CD4-positive, alpha-beta T cell (primary cell): ENCODE measurements around the gene R3HDM2. TPM values are rescaled to one million over a fixed set of nuclear protein-coding genes. Genes with fewer than 3 reads are reported as not detected.

Experiments used
- ATAC-seq: fragments of 200-7000 bp; cut with Tn5 transposase; one replicate; pipeline ENCODE4 v1.10.0; 2022; ENCODE audit warnings: mild to moderate bottlenecking; ENCODE audit not compliant: poor library complexity
- CTCF ChIA-PET: fragments of 350-600 bp; sonication (Branson Sonifier 250); formaldehyde crosslinking; loops from one replicate; lab custom pipeline; 2021; ENCODE audit warnings: antibody characterized with exemption, inconsistent platforms; lab: Charles Lee
- POLR2A ChIA-PET: fragments of 350-600 bp; sonication (Branson Sonifier 250); formaldehyde crosslinking; loops from one replicate; lab custom pipeline; 2021; ENCODE audit warnings: antibody characterized with exemption, inconsistent platforms; lab: Charles Lee
- DNase-seq, 14 experiments: peaks; one replicate each; pipeline ENCODE4 v3.0.0-alpha.2; 2013 to 2020; ENCODE audit warnings: mixed read lengths in 2 of 14
- H3K27ac ChIP-seq, 2 donors: one replicate each; pipeline versions ENCODE4 v1.5.1 to v1.7.0; 2013; ENCODE audit warnings: low read length in 2 of 2, low read depth in 1 of 2, mild to moderate bottlenecking in 1 of 2
- H3K27me3 ChIP-seq, 2 experiments: 1 replicate in 1 of 2; 2 replicates in 1 of 2; pipeline versions ENCODE4 v1.6.1 to v1.7.0; 2013; ENCODE audit warnings: low read length in 2 of 2, control low read depth in 1 of 2, mild to moderate bottlenecking in 1 of 2, moderate library complexity in 1 of 2; ENCODE audit not compliant: insufficient read depth in 2 of 2, control insufficient read depth in 1 of 2
- H3K36me3 ChIP-seq: one replicate; pipeline ENCODE4 v1.6.1; 2013; ENCODE audit warnings: low read length, control low read depth; ENCODE audit not compliant: insufficient read depth
- H3K4me1 ChIP-seq: one replicate; pipeline ENCODE4 v1.6.1; 2013; ENCODE audit warnings: low read length, control low read depth; ENCODE audit not compliant: insufficient read depth
- H3K4me3 ChIP-seq: one replicate; pipeline ENCODE4 v1.5.1; 2013; ENCODE audit warnings: mild to moderate bottlenecking, low read length, moderate library complexity
- H3K9me3 ChIP-seq, 2 experiments: 1 replicate in 1 of 2; 2 replicates in 1 of 2; pipeline versions ENCODE4 v1.6.1 to v1.7.0; 2013; ENCODE audit warnings: low read length in 2 of 2, mild to moderate bottlenecking in 2 of 2, control low read depth in 1 of 2, moderate library complexity in 1 of 2; ENCODE audit not compliant: control insufficient read depth in 1 of 2, insufficient read depth in 1 of 2
- H3K27ac Mint-ChIP-seq: one replicate; pipeline ENCODE4 v1.8.0; 2020; ENCODE audit warnings: mixed read lengths
- H3K27me3 Mint-ChIP-seq: one replicate; pipeline ENCODE4 v1.8.0; 2021; ENCODE audit warnings: mixed read lengths
- H3K36me3 Mint-ChIP-seq: one replicate; pipeline ENCODE4 v1.8.0; 2021; ENCODE audit warnings: low read depth, mixed read lengths
- H3K4me1 Mint-ChIP-seq: one replicate; pipeline ENCODE4 v1.8.0; 2021; ENCODE audit warnings: low read depth, mixed read lengths
- H3K4me3 Mint-ChIP-seq: one replicate; pipeline ENCODE4 v1.8.0; 2020; ENCODE audit warnings: mild to moderate bottlenecking, mixed read lengths
- H3K9me3 Mint-ChIP-seq: one replicate; pipeline ENCODE4 v1.8.0; 2020; ENCODE audit warnings: mixed read lengths
- CTCF ChIP-seq: fragments of 200-600 bp; IDR thresholded peaks from one replicate; pipeline ENCODE4 v1.8.0; 2022; ENCODE audit warnings: antibody characterized with exemption, mild to moderate bottlenecking
- intact Hi-C, 2 experiments: fragments of 100-400 bp; cut with DNase I in 1 of 2; cut with micrococcal nuclease in 1 of 2; formaldehyde crosslinking; loops; one replicate each; pipeline versions ENCODE4 v1.15.1 to v1.9.0; 2023 to 2025; cut with DNase I, micrococcal nuclease
- total RNA-seq, 174 experiments: library from RNA in 2 of 174; stranded (reverse) in 2 of 174; gene quantifications; one replicate each; pipeline ENCODE4 v1.2.3 and lab custom pipeline; 2021 to 2026

R3HDM2 gene
- total RNA-seq, 2 experiments from 2014 or later, result 106 to 115 TPM

GRCh38 chr12:57439762-57440266, 9.0 kb upstream of the R3HDM2 start:
- no peak for TF ChIP-seq CTCF
- Mint-ChIP-seq H3K27ac (no peak overlapping the region), H3K27me3 (no peaks in the 10 kb centered on the region), H3K36me3 (no peaks in the 10 kb centered on the region), H3K4me1 (no peaks in the 10 kb centered on the region), H3K4me3 (no peak overlapping the region), H3K9me3 (no peaks in the 10 kb centered on the region)
- Histone ChIP-seq H3K9me3 (peaks cover 0 to 12% of the 10 kb centered on the region in 2 experiments), H3K27me3 (no peaks in the 10 kb centered on the region), H3K36me3 (no peaks in the 10 kb centered on the region), H3K4me1 (peaks cover 7% of the 10 kb centered on the region), H3K27ac (no peak overlapping the region), H3K4me3 (no peak overlapping the region)
- ChIA-PET CTCF (no interaction called here), POLR2A (no interaction called here)
- intact Hi-C loops, result no loop called here
- no peak for ATAC-seq
- DNase-seq, result no peak

DNA sequence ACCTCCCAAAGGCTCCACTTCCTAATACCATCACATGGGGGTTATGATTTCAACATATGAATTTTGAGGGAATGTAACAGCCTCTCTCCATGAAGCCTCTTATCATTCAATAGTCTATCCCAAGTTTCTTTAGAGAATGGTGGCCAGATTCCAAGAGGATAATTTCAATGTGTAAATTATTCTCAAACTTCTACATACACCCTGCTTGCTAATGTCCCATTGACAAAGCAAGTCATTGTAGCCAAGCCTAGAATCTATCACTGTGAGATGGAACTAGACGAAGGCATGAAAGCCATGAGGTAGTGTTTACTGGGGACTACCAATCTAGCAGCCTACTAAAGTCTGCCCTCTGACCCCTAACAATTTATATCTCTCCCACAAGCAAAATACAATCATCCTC, 7.6 kb upstream of the R3HDM2 start:
- Mint-ChIP-seq H3K27ac (no peak overlapping the region), H3K27me3 (no peaks in the 10 kb centered on the region), H3K9me3 (no peaks in the 10 kb centered on the region), H3K4me3 (no peak overlapping the region), H3K4me1 (no peaks in the 10 kb centered on the region), H3K36me3 (no peaks in the 10 kb centered on the region)
- intact Hi-C loops, result no loop called here
- Histone ChIP-seq H3K4me3 (no peak overlapping the region), H3K9me3 (peaks cover 0 to 12% of the 10 kb centered on the region in 2 experiments), H3K27me3 (no peaks in the 10 kb centered on the region), H3K4me1 (peaks cover 9% of the 10 kb centered on the region), H3K27ac (no peak overlapping the region), H3K36me3 (no peaks in the 10 kb centered on the region)
- ATAC-seq (no peak), DNase-seq (no peak)
- CTCF ChIA-PET, result no interaction called here
- TF ChIP-seq CTCF, result no peak
- POLR2A ChIA-PET, result no interaction called here

GRCh38 chr12:57435293-57435692, 4.5 kb upstream of the R3HDM2 start:
- no peaks in the 10 kb centered on the region for H3K9me3 Mint-ChIP-seq
- no peaks in the 10 kb centered on the region for H3K27me3 ChIP-seq
- DNase-seq (peak in 1 of 14 experiments; percentile 10), ATAC-seq (no peak)
- TF ChIP-seq CTCF, result no peak
- ChIA-PET POLR2A (interaction anchor here (2.0 kb wide), 1 partner anchor 23 kb away, joined by 8 read pairs; the partner anchor contains the start of gene GLI1), CTCF (no interaction called here)
- H3K36me3 ChIP-seq, result no peaks in the 10 kb centered on the region
- no peaks in the 10 kb centered on the region for H3K27me3 Mint-ChIP-seq
- H3K36me3 Mint-ChIP-seq, result peaks cover 6% of the 10 kb centered on the region
- H3K4me3 ChIP-seq, result no peak overlapping the region
- H3K4me1 ChIP-seq, result peaks cover 9% of the 10 kb centered on the region
- peaks cover 12% of the 10 kb centered on the region for H3K4me1 Mint-ChIP-seq
- peak overlapping the region; percentile 12 for H3K27ac Mint-ChIP-seq
- H3K4me3 Mint-ChIP-seq, result no peak overlapping the region
- H3K9me3 ChIP-seq, result no peaks in the 10 kb centered on the region
- intact Hi-C loops, result loop anchor here in 1 of 2 experiments (2.0 kb wide), 1 partner anchor 20 kb away; the partner anchor contains the start of gene INHBE
- H3K27ac ChIP-seq, result no peak overlapping the region
